ENCODE results near the gene RALGDS.

DNA sequence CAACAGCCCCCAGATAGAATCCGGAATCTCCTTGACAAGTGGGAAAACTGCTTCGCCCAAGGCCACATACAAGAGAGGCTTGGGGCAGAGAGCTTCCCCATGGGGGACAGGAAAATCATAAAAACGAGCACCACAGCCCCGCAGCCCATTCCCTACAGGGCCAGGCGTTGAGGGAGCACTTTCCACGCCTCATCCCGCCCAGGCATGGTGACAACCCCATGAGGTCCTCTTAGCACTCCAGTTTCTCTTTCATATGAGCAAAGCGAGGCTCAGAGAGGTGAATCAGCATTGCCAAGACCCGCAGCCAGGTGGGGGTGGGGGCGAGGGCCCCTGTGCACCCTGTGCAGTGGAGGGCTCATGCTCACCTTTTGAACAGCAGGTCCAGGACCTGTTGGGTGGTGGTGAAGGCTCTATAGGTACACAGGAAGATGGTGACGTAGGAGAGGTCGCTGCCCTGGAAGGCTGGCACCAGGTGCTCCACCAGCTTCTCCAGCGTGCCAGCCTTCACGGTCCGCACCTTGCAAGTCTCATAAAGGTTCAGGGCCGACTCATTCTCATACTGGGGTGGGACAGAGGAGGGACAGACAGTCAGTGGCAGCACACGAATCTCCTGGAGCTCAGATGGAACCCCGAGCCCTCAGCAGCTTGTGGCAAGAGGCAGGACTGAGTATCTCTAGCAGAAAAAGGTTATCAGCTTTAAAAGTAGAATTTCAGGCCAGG is 10.9 kb downstream of the RALGDS start:
- TF ChIP-seq, protein P1, sequence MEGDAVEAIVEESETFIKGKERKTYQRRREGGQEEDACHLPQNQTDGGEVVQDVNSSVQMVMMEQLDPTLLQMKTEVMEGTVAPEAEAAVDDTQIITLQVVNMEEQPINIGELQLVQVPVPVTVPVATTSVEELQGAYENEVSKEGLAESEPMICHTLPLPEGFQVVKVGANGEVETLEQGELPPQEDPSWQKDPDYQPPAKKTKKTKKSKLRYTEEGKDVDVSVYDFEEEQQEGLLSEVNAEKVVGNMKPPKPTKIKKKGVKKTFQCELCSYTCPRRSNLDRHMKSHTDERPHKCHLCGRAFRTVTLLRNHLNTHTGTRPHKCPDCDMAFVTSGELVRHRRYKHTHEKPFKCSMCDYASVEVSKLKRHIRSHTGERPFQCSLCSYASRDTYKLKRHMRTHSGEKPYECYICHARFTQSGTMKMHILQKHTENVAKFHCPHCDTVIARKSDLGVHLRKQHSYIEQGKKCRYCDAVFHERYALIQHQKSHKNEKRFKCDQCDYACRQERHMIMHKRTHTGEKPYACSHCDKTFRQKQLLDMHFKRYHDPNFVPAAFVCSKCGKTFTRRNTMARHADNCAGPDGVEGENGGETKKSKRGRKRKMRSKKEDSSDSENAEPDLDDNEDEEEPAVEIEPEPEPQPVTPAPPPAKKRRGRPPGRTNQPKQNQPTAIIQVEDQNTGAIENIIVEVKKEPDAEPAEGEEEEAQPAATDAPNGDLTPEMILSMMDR (tag by site-specific recombination; IDR thresholded peaks at IDR 0.05), result no peak
- no peak for TF ChIP-seq KLF16 (tag by site-specific recombination; IDR thresholded peaks at IDR 0.05)
- TF ChIP-seq MEIS1 (CRISPR knock-in tag; IDR thresholded peaks at IDR 0.05; ENCODE audit: borderline replicate concordance), result no peak
- TF ChIP-seq, protein P2, sequence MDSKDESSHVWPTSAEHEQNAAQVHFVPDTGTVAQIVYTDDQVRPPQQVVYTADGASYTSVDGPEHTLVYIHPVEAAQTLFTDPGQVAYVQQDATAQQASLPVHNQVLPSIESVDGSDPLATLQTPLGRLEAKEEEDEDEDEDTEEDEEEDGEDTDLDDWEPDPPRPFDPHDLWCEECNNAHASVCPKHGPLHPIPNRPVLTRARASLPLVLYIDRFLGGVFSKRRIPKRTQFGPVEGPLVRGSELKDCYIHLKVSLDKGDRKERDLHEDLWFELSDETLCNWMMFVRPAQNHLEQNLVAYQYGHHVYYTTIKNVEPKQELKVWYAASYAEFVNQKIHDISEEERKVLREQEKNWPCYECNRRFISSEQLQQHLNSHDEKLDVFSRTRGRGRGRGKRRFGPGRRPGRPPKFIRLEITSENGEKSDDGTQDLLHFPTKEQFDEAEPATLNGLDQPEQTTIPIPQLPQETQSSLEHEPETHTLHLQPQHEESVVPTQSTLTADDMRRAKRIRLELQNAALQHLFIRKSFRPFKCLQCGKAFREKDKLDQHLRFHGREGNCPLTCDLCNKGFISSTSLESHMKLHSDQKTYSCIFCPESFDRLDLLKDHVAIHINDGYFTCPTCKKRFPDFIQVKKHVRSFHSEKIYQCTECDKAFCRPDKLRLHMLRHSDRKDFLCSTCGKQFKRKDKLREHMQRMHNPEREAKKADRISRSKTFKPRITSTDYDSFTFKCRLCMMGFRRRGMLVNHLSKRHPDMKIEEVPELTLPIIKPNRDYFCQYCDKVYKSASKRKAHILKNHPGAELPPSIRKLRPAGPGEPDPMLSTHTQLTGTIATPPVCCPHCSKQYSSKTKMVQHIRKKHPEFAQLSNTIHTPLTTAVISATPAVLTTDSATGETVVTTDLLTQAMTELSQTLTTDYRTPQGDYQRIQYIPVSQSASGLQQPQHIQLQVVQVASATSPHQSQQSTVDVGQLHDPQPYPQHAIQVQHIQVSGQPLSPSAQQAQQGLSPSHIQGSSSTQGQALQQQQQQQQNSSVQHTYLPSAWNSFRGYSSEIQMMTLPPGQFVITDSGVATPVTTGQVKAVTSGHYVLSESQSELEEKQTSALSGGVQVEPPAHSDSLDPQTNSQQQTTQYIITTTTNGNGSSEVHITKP (tag by site-specific recombination; IDR thresholded peaks at IDR 0.05), result no peak
